Right lobe of liver (tissue), 6 donors: ENCODE results near the gene CCDC127. TPM values are rescaled to one million over a fixed set of nuclear protein-coding genes. Genes with fewer than 3 reads are reported as not detected.

Source experiments
- ATAC-seq, 4 donors: fragments of 200-7000 bp; cut with Tn5 transposase; one replicate each; pipeline ENCODE4 v1.9.1; 2020; ENCODE audit warnings: mild to moderate bottlenecking in 4 of 4, moderate library complexity in 4 of 4
- DNase-seq, 3 donors: peaks; one replicate each; pipeline ENCODE4 v3.0.0-alpha.2; 2020
- H3K27ac ChIP-seq, 3 donors: fragments of 200-600 bp; one replicate each; pipeline ENCODE4 v1.8.0; 2022
- H3K27me3 ChIP-seq, 2 donors: fragments of 200-600 bp; one replicate each; pipeline ENCODE4 v1.8.0; 2022
- H3K36me3 ChIP-seq, 4 donors: fragments of 200-600 bp; sonication (generic) in 1 of 4; one replicate each; pipeline versions ENCODE4 v1.5.1 to v1.8.0; 2017 to 2022; ENCODE audit warnings: control low read depth in 1 of 4
- H3K4me1 ChIP-seq, 4 donors: fragments of 200-600 bp; sonication (generic) in 1 of 4; one replicate each; pipeline versions ENCODE4 v1.5.1 to v1.8.0; 2017 to 2022; ENCODE audit warnings: control low read depth in 1 of 4
- H3K4me3 ChIP-seq, 3 donors: fragments of 200-600 bp; one replicate each; pipeline ENCODE4 v1.8.0; 2022
- H3K9me3 ChIP-seq, 4 donors: fragments of 200-600 bp; sonication (generic) in 1 of 4; one replicate each; pipeline versions ENCODE4 v1.5.1 to v1.8.0; 2017 to 2022; ENCODE audit warnings: control low read depth in 1 of 4
- POLR2A ChIP-seq: fragments of 450-650 bp; IDR thresholded peaks from one replicate; pipeline ENCODE4 v1.6.1; 2017; ENCODE audit warnings: antibody characterized with exemption, mild to moderate bottlenecking
- WGBS: methylation state at CpG from one replicate; pipeline ENCODE4 v1.1.6; 2018; ENCODE audit warnings: low coverage, low lambda C conversion rate; ENCODE audit not compliant: insufficient coverage; ENCODE audit errors: missing lambda C conversion rate; 5-methylcytosine and 5-hydroxymethylcytosine counted together
- intact Hi-C, 2 donors: fragments of 100-400 bp; cut with DNase I; formaldehyde crosslinking; loops; one replicate each; pipeline versions ENCODE4 v1.11.2 to v1.14.1; 2022
- total RNA-seq, 6 experiments: library from RNA; depleted of rRNA in 2 of 6; stranded (reverse); fragments of >200 nt in 2 of 6; fragmentation: NEBNext Ultra II Directional in 3 of 6; extraction: Animal tissue kit (Norgen Biotek cat#: 25700) in 3 of 6; gene quantifications; one replicate each; pipeline versions ENCODE4 v1.1.0 to v1.2.4, GENCODE V29; 2016 to 2023
- TF ChIP-seq, protein P1 (sequence below), 4 donors: fragments of 200-600 bp in 3 of 4; fragments of 450-650 bp in 1 of 4; IDR thresholded peaks; one replicate each; pipeline versions ENCODE4 v1.5.1 to v1.8.0; 2016 to 2022; ENCODE audit warnings: antibody characterized with exemption in 4 of 4, mild to moderate bottlenecking in 2 of 4
- donor health status: DM: no; HTN: yes; CAD: no.
- donor health status: DM: no; HTN: no; CAD: no.
- donor health status: DM: no; HTN: no; CAD: no.
- donor health status: DM: no; HTN: yes; CAD: no.
- donor health status: DM: no; HTN: yes; CAD: no.

The CCDC127 gene
- total RNA-seq, 6 experiments from 2014 or later: 1.2 to 3.6 (median 2.2) TPM

DNA sequence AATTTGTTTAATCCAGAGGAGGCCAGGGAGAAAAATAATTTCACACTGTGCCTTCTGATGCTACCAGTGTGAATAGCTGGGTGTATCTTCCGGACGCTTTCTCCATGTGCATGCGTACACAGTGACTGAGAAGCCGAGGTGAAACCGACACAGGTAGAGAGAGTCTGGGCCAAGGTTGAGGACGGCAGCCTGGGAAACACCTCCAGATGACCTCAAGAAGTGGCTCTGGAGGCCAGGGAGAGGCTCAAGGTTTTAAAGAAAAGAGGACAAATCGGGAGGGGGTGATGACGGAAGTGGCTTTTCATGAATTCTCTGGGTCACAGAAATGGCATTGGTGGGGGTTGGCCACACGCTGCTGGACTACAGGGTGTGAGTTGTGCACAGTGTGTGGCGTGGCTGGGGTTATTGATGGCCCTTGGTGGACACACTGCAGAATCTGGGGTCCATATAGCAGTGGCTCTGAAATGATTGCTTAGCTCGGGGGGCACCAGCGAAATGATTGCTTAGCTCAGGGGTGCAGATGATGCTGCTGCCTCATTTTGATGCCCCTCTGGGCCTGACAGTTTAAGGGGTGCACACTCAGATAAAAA, 60.7 kb downstream of the CCDC127 start:
- 85% methylated on average over 12 of the region's 12 CpGs for WGBS
- TF ChIP-seq, protein P1, sequence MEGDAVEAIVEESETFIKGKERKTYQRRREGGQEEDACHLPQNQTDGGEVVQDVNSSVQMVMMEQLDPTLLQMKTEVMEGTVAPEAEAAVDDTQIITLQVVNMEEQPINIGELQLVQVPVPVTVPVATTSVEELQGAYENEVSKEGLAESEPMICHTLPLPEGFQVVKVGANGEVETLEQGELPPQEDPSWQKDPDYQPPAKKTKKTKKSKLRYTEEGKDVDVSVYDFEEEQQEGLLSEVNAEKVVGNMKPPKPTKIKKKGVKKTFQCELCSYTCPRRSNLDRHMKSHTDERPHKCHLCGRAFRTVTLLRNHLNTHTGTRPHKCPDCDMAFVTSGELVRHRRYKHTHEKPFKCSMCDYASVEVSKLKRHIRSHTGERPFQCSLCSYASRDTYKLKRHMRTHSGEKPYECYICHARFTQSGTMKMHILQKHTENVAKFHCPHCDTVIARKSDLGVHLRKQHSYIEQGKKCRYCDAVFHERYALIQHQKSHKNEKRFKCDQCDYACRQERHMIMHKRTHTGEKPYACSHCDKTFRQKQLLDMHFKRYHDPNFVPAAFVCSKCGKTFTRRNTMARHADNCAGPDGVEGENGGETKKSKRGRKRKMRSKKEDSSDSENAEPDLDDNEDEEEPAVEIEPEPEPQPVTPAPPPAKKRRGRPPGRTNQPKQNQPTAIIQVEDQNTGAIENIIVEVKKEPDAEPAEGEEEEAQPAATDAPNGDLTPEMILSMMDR (IDR thresholded peaks at IDR 0.05): no peak
- TF ChIP-seq POLR2A: no peak
- intact Hi-C loops: no loop called here
- no peaks in the 10 kb centered on the region for H3K9me3 ChIP-seq
- H3K4me3 ChIP-seq: no peak overlapping the region
- no peaks in the 10 kb centered on the region for H3K36me3 ChIP-seq
- no peaks in the 10 kb centered on the region for H3K27me3 ChIP-seq
- H3K27ac ChIP-seq: no peak overlapping the region
- no peaks in the 10 kb centered on the region for H3K4me1 ChIP-seq
- no peak for DNase-seq
- ATAC-seq: no peak

DNA sequence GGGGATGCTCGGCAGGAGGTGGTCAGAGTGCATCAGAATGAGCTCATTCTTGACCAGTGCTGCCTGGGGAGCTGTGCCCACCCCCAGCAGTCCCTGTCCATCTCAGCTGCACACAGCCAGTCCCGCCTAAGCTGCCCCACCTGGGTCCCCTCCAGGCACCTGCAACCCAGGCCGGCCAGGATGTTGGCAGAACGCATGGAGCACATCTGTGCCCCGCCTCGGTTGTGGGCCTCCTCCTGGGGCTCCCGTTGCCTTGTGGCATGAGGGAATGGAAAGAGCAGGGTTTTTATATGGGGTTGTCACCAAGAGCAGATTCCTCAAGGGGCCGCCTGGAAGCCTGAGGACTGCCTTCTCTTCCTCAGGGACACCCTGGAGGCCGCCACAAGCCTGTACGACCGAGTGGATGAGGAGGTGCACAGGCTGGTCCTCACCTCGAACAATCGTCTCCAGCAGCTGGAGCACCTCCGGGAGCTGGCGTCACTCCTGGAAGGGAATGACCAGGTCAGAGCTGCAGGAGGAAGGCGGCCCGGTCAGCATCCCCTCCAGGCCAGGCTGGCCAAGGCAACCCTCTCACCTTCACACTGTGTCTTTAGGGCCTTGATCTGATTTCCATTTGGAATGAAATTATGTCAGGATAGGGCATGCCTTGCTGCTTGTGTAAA, 61.4 kb downstream of the CCDC127 start:
- no peak for TF ChIP-seq POLR2A
- TF ChIP-seq, protein P1 (IDR thresholded peaks at IDR 0.05): no peak
- Histone ChIP-seq H3K27me3 (no peaks in the 10 kb centered on the region), H3K4me3 (no peak overlapping the region), H3K27ac (no peak overlapping the region), H3K9me3 (no peaks in the 10 kb centered on the region), H3K36me3 (no peaks in the 10 kb centered on the region), H3K4me1 (no peaks in the 10 kb centered on the region)
- peak in 1 of 4 donors; percentile 16 for ATAC-seq
- WGBS: 71% methylated on average over 4 of the region's 17 CpGs
- intact Hi-C loops: no loop called here
- peak in 1 of 3 donors; percentile 39 for DNase-seq

DNA sequence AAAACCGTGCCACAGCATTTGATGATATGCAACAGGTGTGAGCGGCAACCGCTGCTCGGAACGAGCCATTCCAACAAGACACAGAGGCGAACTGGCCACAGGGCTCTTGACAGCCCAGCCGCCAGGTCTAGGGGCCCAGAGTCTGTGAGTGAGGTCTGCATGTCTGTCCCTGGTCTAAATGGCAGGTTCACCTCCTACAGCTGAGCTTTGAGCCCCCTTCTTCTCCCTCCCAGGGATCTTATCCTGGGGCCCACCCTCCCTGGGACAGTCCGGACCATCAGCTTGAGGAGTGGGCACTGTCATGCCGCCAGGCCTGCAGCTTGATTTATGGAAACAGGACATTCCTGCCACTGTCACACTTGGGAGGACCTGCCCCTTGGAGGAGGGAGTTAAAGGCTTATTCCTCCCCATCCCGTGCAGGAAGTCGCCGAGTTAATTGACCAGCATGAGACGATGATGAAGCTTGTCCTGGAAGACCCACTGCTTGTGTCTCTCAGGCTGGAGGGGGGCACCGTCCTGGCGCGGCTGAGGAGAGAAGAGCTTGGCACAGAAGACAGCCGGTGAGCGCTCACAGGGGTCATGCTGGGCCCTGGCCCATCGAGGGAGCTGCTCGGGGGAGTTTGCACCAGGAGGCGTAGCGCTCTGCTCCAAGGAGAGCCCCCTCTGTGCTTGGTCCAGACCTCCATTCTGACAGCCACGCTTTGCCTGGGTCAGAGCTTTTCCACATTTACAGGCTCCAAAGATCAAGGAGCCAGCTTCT, 62.1 kb downstream of the CCDC127 start:
- intact Hi-C loops: no loop called here
- no peak for DNase-seq

DNA sequence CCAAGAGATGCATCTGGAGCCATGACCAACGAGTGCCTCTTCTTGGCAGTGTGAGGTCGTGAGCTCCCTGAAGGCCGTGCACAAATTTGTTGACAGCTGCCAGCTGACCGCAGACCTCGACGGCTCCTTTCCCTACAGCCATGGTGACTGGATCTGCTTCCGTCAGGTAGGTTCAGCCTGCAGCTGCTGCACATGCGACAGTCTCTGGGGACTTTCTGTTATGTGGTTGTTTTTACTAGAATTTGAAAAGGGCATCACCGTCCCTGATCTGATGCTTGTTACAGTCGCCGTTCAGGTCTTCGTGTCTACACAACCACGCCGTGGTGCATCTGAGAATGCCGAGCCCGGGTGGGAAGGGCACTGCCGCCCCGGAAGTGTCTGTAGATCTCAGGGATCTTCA, 63.1 kb downstream of the CCDC127 start:
- no peaks in the 10 kb centered on the region for H3K36me3 ChIP-seq
- no peaks in the 10 kb centered on the region for H3K27me3 ChIP-seq
- DNase-seq (no peak), ATAC-seq (no peak)
- H3K27ac ChIP-seq: no peak overlapping the region
- intact Hi-C loops: no loop called here
- H3K9me3 ChIP-seq: no peaks in the 10 kb centered on the region
- no peak overlapping the region for H3K4me3 ChIP-seq
- H3K4me1 ChIP-seq: no peaks in the 10 kb centered on the region
- TF ChIP-seq, protein P1 (IDR thresholded peaks at IDR 0.05): no peak
- TF ChIP-seq POLR2A: no peak
- 53% methylated on average over 5 of the region's 18 CpGs for WGBS

More for the DNA sequence above, 62.1 kb downstream of the CCDC127 start:
- Histone ChIP-seq H3K36me3 (no peaks in the 10 kb centered on the region), H3K9me3 (no peaks in the 10 kb centered on the region), H3K4me3 (no peak overlapping the region), H3K27ac (no peak overlapping the region), H3K4me1 (no peaks in the 10 kb centered on the region), H3K27me3 (no peaks in the 10 kb centered on the region)
- WGBS: 85% methylated on average over 6 of the region's 23 CpGs
- TF ChIP-seq, protein P1 (IDR thresholded peaks at IDR 0.05): no peak
- no peak for ATAC-seq
